ENCODE measurements around the gene IGSF10. TPM values are rescaled to one million over a fixed set of nuclear protein-coding genes. Genes with fewer than 3 reads are reported as not detected.

IGSF10 gene
- total and polyA plus RNA-seq, 10 of the 15 experiments (the other 5 are each of a cell fraction or from before 2014, with no cell fraction given): under 0.01 to 0.18 (median 0.03) TPM; not detected in 2

GRCh38 chr3:151460228-151460627, 633 bp downstream of the IGSF10 start:
- Histone ChIP-seq H3K36me3 (ENCODE audit: control insufficient read depth in 2 of 2, insufficient read depth in 2 of 2, low read length in 1 of 2) (no peaks in the 10 kb centered on the region), H3K9ac (ENCODE audit: control insufficient read depth, insufficient read depth, low read length) (no peak overlapping the region), H3K79me2 (ENCODE audit: control insufficient read depth, insufficient read depth, low read length) (no peaks in the 10 kb centered on the region), H3K4me3 (no peak overlapping the region), H3K27ac (ENCODE audit: control insufficient read depth, insufficient read depth) (no peak overlapping the region), H3K9me3 (replicated peaks; ENCODE audit: control insufficient read depth, insufficient read depth, low read length) (no peaks in the 10 kb centered on the region), H4K20me1 (ENCODE audit: control insufficient read depth, insufficient read depth) (no peaks in the 10 kb centered on the region), H3K4me2 (ENCODE audit: control insufficient read depth, insufficient read depth) (no peak overlapping the region), H2AFZ (ENCODE audit: control insufficient read depth, low read depth, low read length) (no peak overlapping the region), H3K4me1 (ENCODE audit: control insufficient read depth, insufficient read depth, low read length) (no peaks in the 10 kb centered on the region), H3K27me3 (replicated peaks in 1 of 2; ENCODE audit: control insufficient read depth in 2 of 2, insufficient read depth in 2 of 2, low read length in 1 of 2) (peaks cover 3% of the 10 kb centered on the region in 2 experiments)
- DNase-seq (ENCODE audit: low read depth, low spot score) (no peak), ATAC-seq (no peak), FAIRE-seq (no peak)
- WGBS (ENCODE audit: insufficient coverage, insufficient replicate concordance, low lambda C conversion rate, missing lambda C conversion rate): 39% methylated on average over 2 of the region's 2 CpGs
- POLR2A ChIA-PET: no interaction called here
- in situ Hi-C loops (cut with MboI) (no loop called here), intact Hi-C loops (cut with micrococcal nuclease; ENCODE audit: unreplicated experiment) (loop anchor here (10.0 kb wide), 1 partner anchor 195 kb away; no protein-coding TSS in a partner anchor)
- TF ChIP-seq, protein P1, sequence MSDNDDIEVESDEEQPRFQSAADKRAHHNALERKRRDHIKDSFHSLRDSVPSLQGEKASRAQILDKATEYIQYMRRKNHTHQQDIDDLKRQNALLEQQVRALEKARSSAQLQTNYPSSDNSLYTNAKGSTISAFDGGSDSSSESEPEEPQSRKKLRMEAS (IDR thresholded peaks at IDR 0.05; ENCODE audit: low read depth, low read length): no peak
- no peak for TF ChIP-seq NR2C2 (IDR thresholded peaks at IDR 0.05; ENCODE audit: borderline replicate concordance, control insufficient read depth, insufficient read length, low read depth)
- no peak for TF ChIP-seq NBN (IDR thresholded peaks at IDR 0.05)
- TF ChIP-seq EZH2 (IDR thresholded peaks at IDR 0.05; ENCODE audit: borderline replicate concordance, control insufficient read depth, low read depth, low read length): no peak
- no peak for TF ChIP-seq NFYA (IDR thresholded peaks at IDR 0.05; ENCODE audit: borderline replicate concordance, low read depth, low read length)
- TF ChIP-seq RAD21 (IDR thresholded peaks at IDR 0.05; ENCODE audit: insufficient read depth, low read depth, low read length): no peak
- TF ChIP-seq, protein P2, sequence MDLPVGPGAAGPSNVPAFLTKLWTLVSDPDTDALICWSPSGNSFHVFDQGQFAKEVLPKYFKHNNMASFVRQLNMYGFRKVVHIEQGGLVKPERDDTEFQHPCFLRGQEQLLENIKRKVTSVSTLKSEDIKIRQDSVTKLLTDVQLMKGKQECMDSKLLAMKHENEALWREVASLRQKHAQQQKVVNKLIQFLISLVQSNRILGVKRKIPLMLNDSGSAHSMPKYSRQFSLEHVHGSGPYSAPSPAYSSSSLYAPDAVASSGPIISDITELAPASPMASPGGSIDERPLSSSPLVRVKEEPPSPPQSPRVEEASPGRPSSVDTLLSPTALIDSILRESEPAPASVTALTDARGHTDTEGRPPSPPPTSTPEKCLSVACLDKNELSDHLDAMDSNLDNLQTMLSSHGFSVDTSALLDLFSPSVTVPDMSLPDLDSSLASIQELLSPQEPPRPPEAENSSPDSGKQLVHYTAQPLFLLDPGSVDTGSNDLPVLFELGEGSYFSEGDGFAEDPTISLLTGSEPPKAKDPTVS (IDR thresholded peaks at IDR 0.05; ENCODE audit: low read depth, low read length): no peak
- no peak for TF ChIP-seq HDAC6 (IDR thresholded peaks at IDR 0.05; ENCODE audit: unreplicated experiment)
- TF ChIP-seq FOS (IDR thresholded peaks at IDR 0.05; ENCODE audit: borderline replicate concordance, extremely low read depth, insufficient read length): no peak
- TF ChIP-seq KLF5 (IDR thresholded peaks at IDR 0.05; ENCODE audit: partially characterized antibody): no peak
- no peak for TF ChIP-seq JUND (IDR thresholded peaks at IDR 0.05; ENCODE audit: low read depth, low read length)
- no peak for TF ChIP-seq CREM (IDR thresholded peaks at IDR 0.05; ENCODE audit: low read depth)
- CTCF ChIA-PET: interaction anchor here (1.2 to 1.5 kb wide), 3 partner anchors 8 to 21 kb away, joined by 4 to 11 read pairs (median 4); no protein-coding TSS in a partner anchor
- no TSS peak for BruUV-seq (replicated peaks)
- RAD21 ChIA-PET (ENCODE audit: unreplicated experiment): interaction anchor here (1.1 kb wide), 1 partner anchor 9 kb away, joined by 3 read pairs; no protein-coding TSS in a partner anchor
- SMC1A ChIA-PET (ENCODE audit: uncharacterized antibody, unreplicated experiment): interaction anchor here (0.7 to 1.0 kb wide), 2 partner anchors 8 to 160 kb away, joined by 3 read pairs; no protein-coding TSS in a partner anchor
